HuH-7 (cell line): Measurements from ENCODE around the gene APOBEC3G.
A peak's percentile ranks its signal among the peaks of the same experiment; 100 is the strongest.

Source experiments
- DNase-seq: peaks from one replicate; pipeline ENCODE4 v3.0.0; 2011; ENCODE audit warnings: low spot score

The APOBEC3G gene

DNA sequence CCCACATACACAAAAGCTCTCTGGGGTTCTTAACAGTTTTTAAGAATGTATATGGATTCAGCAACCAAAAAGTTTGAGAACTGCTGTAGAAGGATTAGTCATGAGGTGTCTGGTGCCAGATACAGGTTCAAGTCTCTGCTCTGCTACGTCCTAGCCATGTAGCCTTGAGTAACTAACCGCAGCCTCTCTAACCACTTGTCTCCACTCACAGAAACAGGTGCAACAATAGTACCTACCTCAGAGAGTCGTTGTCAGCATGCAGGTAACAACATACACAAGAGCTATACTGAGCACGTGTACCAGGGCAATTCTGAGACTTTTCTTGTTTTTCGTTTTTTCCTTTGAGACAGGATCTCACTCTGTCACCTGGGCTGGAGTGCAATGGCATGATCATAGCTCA, 48.5 kb downstream of the APOBEC3G start:
- no peak for DNase-seq

- peak; percentile 8 for DNase-seq
These were observed 51.4 kb downstream of the APOBEC3G start for GRCh38 chr22:39128508-39128907.

DNA sequence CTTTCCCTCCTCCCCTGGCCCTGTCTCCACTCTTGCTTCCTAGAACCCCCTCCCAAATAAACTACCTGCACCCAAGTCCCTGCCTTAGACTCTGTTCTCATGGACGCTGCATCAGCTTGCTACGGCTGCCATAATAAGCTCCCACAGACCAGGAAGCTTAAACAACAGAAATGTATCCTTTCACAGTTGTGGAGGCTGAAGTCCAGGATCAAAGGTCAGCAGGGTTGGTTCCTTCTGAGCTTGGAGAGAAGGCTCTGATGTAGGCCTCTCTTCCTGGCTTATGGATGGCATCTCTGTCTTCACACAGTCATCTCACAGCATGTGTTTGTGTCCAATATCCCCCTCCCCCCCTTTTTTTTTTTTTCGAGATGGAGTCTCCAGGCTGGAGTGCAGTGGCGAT, 52.0 kb downstream of the APOBEC3G start:
- peak; percentile 49 for DNase-seq

DNA sequence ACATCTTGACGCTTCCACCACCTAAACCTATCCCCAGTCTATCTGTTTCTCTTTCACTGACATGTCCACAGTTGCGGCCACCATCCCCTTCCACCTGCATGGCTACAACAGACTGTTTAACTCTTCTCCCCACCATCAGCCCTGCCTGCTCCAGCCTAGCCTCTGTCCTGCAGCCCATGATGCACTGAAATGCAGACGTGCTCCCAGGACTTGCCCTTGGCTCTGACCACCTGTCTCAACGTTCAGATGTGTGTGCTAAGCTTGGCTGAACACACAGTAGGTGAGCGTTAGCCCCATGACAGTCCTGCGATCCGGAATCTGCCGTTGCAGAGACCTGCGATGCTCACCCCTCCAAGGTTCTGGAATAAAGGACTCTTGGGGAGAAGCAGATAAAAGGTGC, 52.7 kb downstream of the APOBEC3G start:
- DNase-seq, result no peak

- DNase-seq, result no peak
These were observed 53.2 kb downstream of the APOBEC3G start for GRCh38 chr22:39130152-39130704.

- no peak for DNase-seq
These were observed 54.1 kb downstream of the APOBEC3G start for GRCh38 chr22:39130892-39131855.

DNA sequence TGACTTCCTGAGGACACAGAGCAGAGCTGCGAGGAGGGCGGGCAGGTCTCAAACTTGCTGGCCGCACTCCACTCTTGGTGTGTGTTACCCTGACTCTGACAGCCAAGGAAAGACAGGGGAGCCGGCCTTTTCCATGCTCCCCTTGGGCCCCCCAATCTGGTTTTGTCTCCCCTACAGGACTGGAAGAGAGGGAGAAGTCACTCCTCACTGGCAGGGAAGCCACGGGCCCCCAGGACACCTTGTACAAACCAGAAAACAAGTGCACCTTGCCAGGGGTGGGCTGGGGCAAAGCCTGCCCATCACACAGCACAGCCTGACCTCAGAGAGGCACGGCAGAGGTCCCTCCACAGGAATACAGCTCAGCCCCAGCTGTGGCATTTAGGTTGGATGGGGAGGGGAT, 55.2 kb downstream of the APOBEC3G start:
- no peak for DNase-seq

- DNase-seq, result no peak
These were observed 55.9 kb downstream of the APOBEC3G start for GRCh38 chr22:39132871-39133524.

DNA sequence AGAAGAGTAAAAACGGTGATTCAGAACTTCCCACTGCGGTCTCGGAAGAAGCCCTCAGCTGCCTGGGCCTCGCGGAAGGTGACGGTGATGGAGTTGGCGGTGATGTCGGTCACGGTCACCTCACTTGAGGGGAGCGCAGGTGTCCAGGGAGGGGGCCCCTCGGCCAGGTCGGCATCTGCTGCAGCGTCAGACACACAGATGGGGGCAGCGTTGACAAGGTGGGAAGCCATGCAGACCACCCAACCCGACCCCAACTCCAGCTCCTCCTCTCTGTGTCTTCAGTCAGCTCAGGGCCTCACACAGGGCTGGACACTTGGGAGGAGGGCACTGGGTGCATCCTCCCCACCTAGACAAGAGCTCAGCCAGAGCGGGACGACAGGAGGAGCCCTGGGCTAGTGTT, 56.8 kb downstream of the APOBEC3G start:
- DNase-seq, result no peak

GRCh38 chr22:39134366-39135091, 57.5 kb downstream of the APOBEC3G start:
- no peak for DNase-seq

DNA sequence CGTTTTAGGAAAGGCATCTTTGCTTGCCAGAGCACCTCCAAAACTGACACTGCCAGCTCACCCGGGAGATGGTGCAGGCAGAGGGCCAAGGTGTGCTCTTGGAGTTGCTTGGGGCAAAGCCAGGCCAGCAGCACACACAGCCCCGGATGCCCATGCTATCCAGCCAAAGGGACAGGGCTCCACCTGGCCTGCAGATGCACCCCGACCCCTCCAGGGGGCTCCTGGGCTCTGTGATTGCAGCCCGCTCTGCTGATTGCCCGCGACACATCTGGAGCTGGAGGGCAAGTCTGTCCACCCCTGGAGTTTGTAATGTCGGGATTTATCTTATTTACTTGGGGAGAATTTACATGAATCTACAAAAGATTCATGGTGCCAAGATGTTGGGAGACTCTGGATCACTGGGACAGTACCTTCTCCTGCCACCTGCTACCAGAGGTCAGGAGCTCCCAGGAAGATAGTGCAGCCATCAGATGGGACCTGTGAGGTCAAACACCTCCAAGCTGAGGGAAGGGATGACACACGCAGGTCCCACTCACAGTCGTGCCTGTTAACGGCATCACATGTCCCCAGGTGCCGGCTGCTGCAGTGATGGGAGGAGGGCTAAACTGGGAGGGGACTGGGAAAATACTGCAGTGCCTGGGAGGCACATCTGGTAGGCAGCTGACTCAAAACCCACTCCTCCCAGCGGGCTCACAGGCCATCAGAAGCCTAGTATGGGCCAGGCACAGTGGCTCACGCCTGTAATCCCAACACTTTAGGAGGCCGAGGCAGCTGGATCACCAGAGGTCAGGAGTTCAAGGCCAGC, 58.2 kb downstream of the APOBEC3G start:
- DNase-seq, result peak; percentile 90

GRCh38 chr22:39136317-39136716, 59.2 kb downstream of the APOBEC3G start:
- DNase-seq, result no peak
